Progenitor cell of endocrine pancreas (in vitro differentiated cells): Measurements from ENCODE around the gene SLC7A1. TPM values are rescaled to one million over a fixed set of nuclear protein-coding genes. Genes with fewer than 3 reads are reported as not detected.

Experiments
- DNase-seq: peaks from one replicate; pipeline ENCODE4 v3.0.0; 2021; ENCODE audit warnings: low spot score; ENCODE audit not compliant: unreplicated experiment
- H3K27ac Mint-ChIP-seq: 2 replicates; pipeline ENCODE4 v1.8.0; 2021; ENCODE audit warnings: mild to moderate bottlenecking, moderate library complexity, mixed read lengths
- H3K27me3 Mint-ChIP-seq: 2 replicates; pipeline ENCODE4 v1.8.0; 2021; ENCODE audit warnings: mixed read lengths
- H3K36me3 Mint-ChIP-seq: 2 replicates; pipeline ENCODE4 v1.8.0; 2022; ENCODE audit warnings: mixed read lengths; ENCODE audit not compliant: insufficient read depth
- H3K4me1 Mint-ChIP-seq: 2 replicates; pipeline ENCODE4 v1.8.0; 2021; ENCODE audit warnings: low read depth, mixed read lengths
- H3K4me3 Mint-ChIP-seq: 2 replicates; pipeline ENCODE4 v1.8.0; 2021; ENCODE audit warnings: low read depth, mild to moderate bottlenecking, moderate library complexity, mixed read lengths
- H3K9me3 Mint-ChIP-seq: 2 replicates; pipeline ENCODE4 v1.8.0; 2021; ENCODE audit warnings: low read depth, mixed read lengths
- total RNA-seq: library from RNA; stranded (reverse); gene quantifications from 2 replicates; pipeline ENCODE4 v1.2.1, GENCODE V29; 2021
- TF ChIP-seq, protein P1 (sequence below): fragments of 200-600 bp; sonication (generic); IDR thresholded peaks from one replicate; pipeline ENCODE4 v1.5.0; 2021; ENCODE audit warnings: antibody characterized with exemption, mild to moderate bottlenecking; ENCODE audit not compliant: unreplicated experiment

Gene SLC7A1
- total RNA-seq, 1 donor from 2014 or later, result 31.3 TPM

- H3K27me3 Mint-ChIP-seq, result no peaks in the 10 kb centered on the region
- H3K27ac Mint-ChIP-seq, result peak overlapping the region; percentile 43
- peaks cover 18% of the 10 kb centered on the region for H3K36me3 Mint-ChIP-seq
- TF ChIP-seq, protein P1, sequence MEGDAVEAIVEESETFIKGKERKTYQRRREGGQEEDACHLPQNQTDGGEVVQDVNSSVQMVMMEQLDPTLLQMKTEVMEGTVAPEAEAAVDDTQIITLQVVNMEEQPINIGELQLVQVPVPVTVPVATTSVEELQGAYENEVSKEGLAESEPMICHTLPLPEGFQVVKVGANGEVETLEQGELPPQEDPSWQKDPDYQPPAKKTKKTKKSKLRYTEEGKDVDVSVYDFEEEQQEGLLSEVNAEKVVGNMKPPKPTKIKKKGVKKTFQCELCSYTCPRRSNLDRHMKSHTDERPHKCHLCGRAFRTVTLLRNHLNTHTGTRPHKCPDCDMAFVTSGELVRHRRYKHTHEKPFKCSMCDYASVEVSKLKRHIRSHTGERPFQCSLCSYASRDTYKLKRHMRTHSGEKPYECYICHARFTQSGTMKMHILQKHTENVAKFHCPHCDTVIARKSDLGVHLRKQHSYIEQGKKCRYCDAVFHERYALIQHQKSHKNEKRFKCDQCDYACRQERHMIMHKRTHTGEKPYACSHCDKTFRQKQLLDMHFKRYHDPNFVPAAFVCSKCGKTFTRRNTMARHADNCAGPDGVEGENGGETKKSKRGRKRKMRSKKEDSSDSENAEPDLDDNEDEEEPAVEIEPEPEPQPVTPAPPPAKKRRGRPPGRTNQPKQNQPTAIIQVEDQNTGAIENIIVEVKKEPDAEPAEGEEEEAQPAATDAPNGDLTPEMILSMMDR, result no peak
- H3K9me3 Mint-ChIP-seq, result no peaks in the 10 kb centered on the region
- no peak for DNase-seq
- no peak overlapping the region for H3K4me3 Mint-ChIP-seq
- peaks cover 25% of the 10 kb centered on the region for H3K4me1 Mint-ChIP-seq
Measured at GRCh38 chr13:29548722-29549121, 46.8 kb downstream of the SLC7A1 start.

- H3K27me3 Mint-ChIP-seq, result no peaks in the 10 kb centered on the region
- peaks cover 25% of the 10 kb centered on the region for H3K4me1 Mint-ChIP-seq
- H3K36me3 Mint-ChIP-seq, result peaks cover 13% of the 10 kb centered on the region
- H3K9me3 Mint-ChIP-seq, result no peaks in the 10 kb centered on the region
- H3K4me3 Mint-ChIP-seq, result no peak overlapping the region
- TF ChIP-seq, protein P1, result no peak
- H3K27ac Mint-ChIP-seq, result peak overlapping the region; percentile 65
- DNase-seq, result no peak
Measured at GRCh38 chr13:29547153-29547552, 48.3 kb downstream of the SLC7A1 start.

- no peaks in the 10 kb centered on the region for H3K9me3 Mint-ChIP-seq
- no peaks in the 10 kb centered on the region for H3K27me3 Mint-ChIP-seq
- peaks cover 25% of the 10 kb centered on the region for H3K4me1 Mint-ChIP-seq
- peaks cover 13% of the 10 kb centered on the region for H3K36me3 Mint-ChIP-seq
- no peak overlapping the region for H3K4me3 Mint-ChIP-seq
- no peak overlapping the region for H3K27ac Mint-ChIP-seq
- DNase-seq, result no peak
- TF ChIP-seq, protein P1, result no peak
Measured at GRCh38 chr13:29546662-29547061, 48.8 kb downstream of the SLC7A1 start.

DNA sequence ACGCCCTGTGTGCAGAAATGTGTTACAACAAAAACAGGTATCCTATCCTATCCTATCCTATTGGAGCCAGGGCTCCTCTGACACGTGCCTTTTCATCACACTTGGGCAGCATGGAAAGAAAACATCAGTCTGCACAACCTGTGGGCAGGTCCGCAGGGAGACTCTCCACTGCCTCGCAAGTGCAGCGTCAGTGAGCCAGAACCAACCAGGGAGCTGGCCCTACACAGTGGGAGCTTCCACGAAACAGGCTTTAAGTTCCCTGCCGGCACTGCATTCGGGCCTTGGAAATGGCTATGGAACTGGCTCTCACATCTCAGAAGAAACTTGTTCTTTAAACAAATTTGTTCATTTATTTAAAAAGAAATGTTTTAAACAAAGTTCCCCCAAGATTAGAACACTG is 49.5 kb downstream of the SLC7A1 start:
- TF ChIP-seq, protein P1, result no peak
- Mint-ChIP-seq H3K36me3 (peaks cover 11% of the 10 kb centered on the region), H3K4me1 (peaks cover 25% of the 10 kb centered on the region), H3K27me3 (no peaks in the 10 kb centered on the region), H3K9me3 (no peaks in the 10 kb centered on the region), H3K27ac (no peak overlapping the region), H3K4me3 (no peak overlapping the region)
- no peak for DNase-seq

GRCh38 chr13:29543230-29544215 is 52.0 kb downstream of the SLC7A1 start:
- H3K9me3 Mint-ChIP-seq, result no peaks in the 10 kb centered on the region
- H3K27ac Mint-ChIP-seq, result no peak overlapping the region
- DNase-seq, result no peak
- H3K27me3 Mint-ChIP-seq, result no peaks in the 10 kb centered on the region
- H3K4me3 Mint-ChIP-seq, result no peak overlapping the region
- H3K4me1 Mint-ChIP-seq, result peaks cover 16% of the 10 kb centered on the region
- peaks cover 5% of the 10 kb centered on the region for H3K36me3 Mint-ChIP-seq
- TF ChIP-seq, protein P1, result no peak
